ENCODE measurements around the gene AIF1.

The AIF1 gene

DNA sequence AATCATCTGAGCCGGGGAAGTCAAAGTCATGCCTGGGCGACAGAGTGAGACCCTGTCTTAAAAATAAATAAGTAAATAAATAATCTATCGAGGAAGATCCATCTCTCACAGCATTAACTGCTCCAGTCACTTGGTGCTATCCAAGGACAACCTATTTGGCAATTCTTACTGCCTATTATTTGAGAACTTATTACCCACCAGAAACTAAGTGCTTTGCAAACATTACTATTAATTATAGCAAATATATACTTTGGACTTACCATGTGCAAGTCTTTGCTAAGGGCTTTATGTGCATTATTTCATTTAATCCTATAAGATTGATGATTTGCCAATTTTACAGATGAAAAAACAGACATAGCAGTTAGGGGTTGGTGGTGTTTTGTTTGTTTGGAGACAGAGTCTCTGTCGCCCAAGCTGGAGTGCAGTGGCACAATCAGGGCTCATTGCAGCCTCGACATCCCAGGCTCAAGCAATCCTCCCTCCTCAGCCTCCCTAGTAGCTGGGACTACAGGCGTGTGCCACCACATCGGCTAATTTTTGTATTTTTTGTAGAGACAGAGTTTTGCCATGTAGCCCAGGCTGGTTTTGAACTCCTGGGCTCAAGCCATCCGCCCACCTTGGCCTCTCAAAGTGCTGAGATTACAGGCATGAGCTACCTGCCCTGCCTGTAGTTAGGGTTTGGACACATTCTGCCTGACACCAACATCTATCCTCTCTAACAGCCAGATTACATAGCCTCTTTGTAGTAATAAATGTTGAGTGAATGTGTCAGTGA, 39.7 kb downstream of the AIF1 start:
- H3K27ac ChIP-seq = no peak overlapping the region
- no peak for TF ChIP-seq ZFX (IDR thresholded peaks at IDR 0.05)
- TF ChIP-seq, protein P1, sequence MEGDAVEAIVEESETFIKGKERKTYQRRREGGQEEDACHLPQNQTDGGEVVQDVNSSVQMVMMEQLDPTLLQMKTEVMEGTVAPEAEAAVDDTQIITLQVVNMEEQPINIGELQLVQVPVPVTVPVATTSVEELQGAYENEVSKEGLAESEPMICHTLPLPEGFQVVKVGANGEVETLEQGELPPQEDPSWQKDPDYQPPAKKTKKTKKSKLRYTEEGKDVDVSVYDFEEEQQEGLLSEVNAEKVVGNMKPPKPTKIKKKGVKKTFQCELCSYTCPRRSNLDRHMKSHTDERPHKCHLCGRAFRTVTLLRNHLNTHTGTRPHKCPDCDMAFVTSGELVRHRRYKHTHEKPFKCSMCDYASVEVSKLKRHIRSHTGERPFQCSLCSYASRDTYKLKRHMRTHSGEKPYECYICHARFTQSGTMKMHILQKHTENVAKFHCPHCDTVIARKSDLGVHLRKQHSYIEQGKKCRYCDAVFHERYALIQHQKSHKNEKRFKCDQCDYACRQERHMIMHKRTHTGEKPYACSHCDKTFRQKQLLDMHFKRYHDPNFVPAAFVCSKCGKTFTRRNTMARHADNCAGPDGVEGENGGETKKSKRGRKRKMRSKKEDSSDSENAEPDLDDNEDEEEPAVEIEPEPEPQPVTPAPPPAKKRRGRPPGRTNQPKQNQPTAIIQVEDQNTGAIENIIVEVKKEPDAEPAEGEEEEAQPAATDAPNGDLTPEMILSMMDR (conservative IDR thresholded peaks at IDR 0.05) = no peak

DNA sequence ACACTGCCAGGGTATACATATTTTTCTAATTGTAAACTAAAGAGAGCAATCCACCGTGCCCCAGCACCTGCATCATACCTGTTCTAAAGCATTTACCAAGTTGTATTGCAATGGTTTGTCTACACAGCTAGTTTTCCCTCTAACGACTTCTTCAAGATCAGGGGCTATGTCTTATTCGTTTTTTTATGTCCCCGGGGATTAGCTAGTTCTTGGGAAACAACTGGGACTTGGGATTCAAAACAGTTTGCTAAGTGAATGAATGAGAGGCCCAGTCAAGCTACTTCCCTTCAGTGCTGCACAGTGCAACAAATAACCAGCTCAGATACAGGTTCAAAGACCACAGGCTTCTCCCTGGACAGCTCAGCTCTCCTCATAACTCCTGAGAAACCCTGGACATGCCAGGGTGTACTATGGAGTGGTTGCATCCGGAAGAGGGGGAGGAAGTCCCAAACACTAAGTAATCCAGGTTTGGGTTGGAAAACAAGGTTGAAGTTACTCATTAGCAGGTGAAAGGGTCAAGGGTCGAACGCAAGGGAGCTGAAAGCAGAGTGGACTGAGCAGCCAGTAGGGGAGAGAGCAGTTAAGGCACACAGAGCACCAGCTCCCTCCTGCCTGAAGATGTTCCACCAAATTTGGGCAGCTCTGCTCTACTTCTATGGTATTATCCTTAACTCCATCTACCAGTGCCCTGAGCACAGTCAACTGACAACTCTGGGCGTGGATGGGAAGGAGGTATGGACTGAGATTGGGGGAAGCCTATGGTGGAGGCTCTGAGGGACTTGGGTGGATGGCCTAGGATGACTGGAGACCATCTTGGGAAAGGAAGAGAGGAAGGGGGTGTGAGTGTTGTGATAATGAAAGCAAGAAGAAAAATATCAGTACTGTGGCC, 40.6 kb downstream of the AIF1 start, which contains the start of gene APOM:
TSS of gene APOM (plus strand) at position 546 of the 889 bp plus-strand sequence. CDS start at position 619, 73 bp downstream.
- no peak within 1 kb of the TSS for H3K27ac ChIP-seq
- TF ChIP-seq ZFX (IDR thresholded peaks at IDR 0.05) = no peak
- TF ChIP-seq, protein P1 (conservative IDR thresholded peaks at IDR 0.05) = no peak

DNA sequence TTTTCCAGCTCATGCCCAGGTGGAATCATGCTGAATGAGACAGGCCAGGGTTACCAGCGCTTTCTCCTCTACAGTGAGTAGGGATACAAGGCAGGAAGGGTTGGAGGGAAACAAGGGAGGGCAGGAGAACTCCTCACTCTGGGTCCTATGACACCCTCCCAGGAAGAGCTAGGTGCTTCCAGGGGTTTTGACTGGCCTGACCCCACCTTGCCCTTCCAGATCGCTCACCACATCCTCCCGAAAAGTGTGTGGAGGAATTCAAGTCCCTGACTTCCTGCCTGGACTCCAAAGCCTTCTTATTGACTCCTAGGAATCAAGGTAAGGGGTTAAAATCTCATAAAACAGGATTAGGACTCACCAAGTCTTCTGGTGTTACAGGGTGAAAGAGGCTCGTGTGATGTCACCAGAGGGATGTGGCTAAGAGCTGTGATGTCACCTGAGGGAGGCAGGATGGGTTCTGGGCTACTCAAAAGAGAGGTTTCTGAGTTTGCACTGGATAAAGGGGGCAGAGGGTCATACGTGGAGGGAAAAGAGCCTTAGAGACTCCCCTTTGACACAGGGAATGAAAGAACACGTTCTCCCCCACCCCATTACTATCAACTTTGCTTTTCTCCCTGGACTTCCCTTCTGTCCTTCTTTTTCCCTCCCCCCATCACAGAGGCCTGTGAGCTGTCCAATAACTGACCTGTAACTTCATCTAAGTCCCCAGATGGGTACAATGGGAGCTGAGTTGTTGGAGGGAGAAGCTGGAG, 42.5 kb downstream of the AIF1 start:
- no peak for TF ChIP-seq ZFX (IDR thresholded peaks at IDR 0.05)
- TF ChIP-seq, protein P1 (conservative IDR thresholded peaks at IDR 0.05) = no peak
- no peak overlapping the region for H3K27ac ChIP-seq

DNA sequence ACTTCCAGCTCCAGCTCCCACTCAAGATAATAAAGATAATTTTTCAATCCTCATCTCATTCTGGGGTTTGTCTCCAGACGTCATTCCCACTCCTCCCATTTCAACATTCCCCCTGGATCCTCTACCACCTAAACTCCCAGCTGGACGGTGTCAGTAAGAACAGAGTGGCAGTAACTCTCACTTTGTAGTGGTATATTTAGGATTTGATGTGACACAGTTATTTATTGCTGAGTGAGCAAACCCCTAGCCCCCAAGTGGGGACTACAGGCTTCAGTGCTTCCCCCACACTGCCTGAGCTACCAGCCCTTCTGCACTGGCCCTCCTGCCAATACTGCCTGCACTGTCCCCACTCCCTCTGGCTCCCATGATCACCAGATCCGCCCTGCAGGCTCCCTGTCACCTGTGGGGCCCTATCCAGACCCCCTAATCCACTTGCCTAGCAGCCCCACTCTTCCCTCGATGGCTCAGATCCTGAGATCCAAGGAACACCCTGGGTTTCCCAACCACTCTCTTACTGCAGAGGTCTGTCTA, 43.2 kb downstream of the AIF1 start:
- H3K27ac ChIP-seq = no peak overlapping the region
- TF ChIP-seq ZFX (IDR thresholded peaks at IDR 0.05) = no peak
- TF ChIP-seq, protein P1 (conservative IDR thresholded peaks at IDR 0.05) = no peak

DNA sequence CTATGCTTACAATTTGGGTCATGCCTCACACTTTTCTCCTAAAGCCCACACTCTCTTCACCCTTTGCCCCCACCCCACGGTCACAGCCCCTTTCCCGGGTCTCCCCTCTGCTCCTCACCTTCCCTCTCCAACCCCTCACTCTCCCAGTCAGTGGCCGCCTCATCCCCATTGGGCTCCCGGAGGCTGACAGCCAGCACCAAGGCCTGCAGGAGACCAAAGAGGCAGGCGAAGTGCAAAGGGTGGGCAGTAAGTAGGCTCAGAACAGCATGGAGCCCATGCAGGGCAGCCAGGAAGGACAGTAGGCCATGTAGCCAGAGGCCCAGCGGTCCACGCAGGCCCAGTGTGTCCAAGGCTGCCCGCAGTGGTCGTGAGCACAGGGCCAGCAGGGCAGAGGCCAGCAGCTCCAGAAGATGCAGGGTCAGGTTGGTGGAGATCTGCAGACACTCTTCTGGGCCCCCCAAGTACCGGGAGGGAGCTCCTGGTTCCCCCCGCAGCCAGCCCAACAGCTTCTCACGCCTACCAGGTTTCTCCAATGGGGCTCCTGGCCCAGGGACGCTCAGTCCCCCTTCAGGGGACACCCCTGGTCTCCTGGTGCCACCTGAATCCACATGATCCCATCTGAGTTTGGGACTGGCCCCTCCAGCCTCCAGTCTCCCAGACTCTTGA, 44.1 kb downstream of the AIF1 start:
- TF ChIP-seq, protein P1 (conservative IDR thresholded peaks at IDR 0.05) = no peak
- no peak for TF ChIP-seq ZFX (IDR thresholded peaks at IDR 0.05)
- no peak overlapping the region; the same call in 1 of the 2 replicates for H3K27ac ChIP-seq

DNA sequence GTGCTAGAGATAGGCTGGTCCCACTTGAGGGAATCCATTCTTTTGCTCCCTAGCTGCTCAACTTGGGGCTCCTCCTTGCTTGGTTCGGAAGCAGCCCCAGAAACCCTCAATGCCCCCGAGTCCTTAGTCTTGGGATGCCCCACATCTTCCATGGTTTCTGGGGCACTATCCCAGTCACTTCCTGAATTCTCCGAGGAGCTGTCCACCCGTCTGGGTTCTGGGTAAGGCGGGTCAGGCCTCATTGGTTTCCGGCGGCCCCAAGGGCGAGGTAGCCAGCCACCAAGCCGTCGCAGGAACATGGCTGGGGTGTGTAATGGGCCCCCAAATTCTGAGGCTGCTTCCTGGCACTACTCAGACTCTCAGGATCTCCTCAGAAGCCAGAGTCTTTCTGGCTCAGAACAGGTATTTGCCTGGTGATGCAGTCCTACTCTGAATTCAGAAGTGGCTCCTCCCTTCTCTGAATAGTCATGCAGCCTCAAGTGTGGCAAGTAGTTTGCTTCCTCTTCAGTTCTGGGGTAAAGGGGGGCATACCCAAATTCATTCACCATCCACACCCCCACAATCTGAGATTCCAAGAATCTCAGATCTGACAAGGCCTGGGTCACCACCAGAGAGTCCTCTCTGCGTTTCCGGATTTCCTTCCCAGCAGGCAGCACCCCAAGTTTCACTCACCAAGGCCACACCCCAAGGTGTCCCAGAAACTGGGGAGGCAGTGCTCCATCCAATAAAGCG, 44.8 kb downstream of the AIF1 start:
- TF ChIP-seq, protein P1 (conservative IDR thresholded peaks at IDR 0.05) = no peak
- TF ChIP-seq ZFX (IDR thresholded peaks at IDR 0.05) = no peak

More for the DNA sequence above, 44.8 kb downstream of the AIF1 start:
- peak overlapping the region; percentile 88 for H3K27ac ChIP-seq
